HG03039 (cell line): ENCODE results near the gene DEPDC7.
"Not testable (repeated sequence)": the region's sequence is repeated elsewhere in the genome, so short reads cannot be mapped to it uniquely, and the experiment has no call there.

ENCODE experiments used
- ATAC-seq: cut with Tn5 transposase; IDR thresholded peaks from one replicate; pipeline ENCODE4 v1.9.1; 2021; ENCODE audit warnings: mild to moderate bottlenecking, moderate library complexity; ENCODE audit not compliant: unreplicated experiment

DEPDC7 gene

GRCh38 chr11:33015621-33016551 lies at the start of gene DEPDC7:
TSS of gene DEPDC7 (plus strand) at chr11:33015878. CDS start at chr11:33015956, 78 bp downstream.
- peak; percentile 84 for ATAC-seq

GRCh38 chr11:32968541-32968940 lies 47.1 kb upstream of the DEPDC7 start:
- ATAC-seq, result no peak

GRCh38 chr11:32972233-32972632 lies 43.4 kb upstream of the DEPDC7 start:
- ATAC-seq, result not testable (repeated sequence)

DNA sequence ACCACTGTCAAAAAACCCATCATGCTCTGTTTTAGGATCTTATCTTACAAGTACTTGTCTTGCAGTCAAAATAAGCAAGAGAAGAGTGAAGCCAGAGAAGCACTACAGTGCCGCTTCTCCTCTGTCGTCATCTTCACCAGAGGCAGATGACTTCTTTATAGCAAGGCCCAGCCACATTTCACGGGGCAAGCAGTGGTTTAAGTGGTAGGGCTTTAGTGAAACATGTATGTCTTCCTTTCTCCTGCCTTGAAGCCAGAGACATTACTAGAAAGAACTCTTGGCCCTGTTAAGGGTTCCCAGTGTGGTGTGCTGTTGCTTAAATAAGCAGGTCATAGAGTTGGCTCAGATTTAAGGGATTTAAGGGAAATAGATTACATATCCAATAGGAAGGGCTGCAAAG lies 42.9 kb upstream of the DEPDC7 start:
- no peak for ATAC-seq

DNA sequence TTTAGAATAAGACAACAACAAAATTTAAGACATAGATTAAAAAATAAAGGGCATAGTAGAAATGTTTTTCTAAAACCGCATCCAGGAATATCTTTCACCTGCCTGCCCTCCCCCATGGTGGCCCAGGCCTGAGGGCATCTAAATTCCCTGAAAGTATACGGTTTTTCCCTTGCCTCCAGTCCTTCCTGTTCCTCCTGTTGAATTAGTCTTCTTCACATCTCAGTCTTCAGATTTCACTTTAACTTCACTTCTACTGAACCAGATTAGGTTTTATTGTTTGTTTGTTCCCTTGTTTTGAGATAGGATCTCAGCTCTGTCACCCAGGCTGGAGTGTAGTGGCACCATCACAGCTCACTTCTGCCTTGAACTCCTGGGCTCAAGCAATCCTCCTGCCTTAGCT lies 33.1 kb upstream of the DEPDC7 start:
- ATAC-seq, result no peak

GRCh38 chr11:32983506-32983905 lies 32.2 kb upstream of the DEPDC7 start:
- ATAC-seq, result no peak

- no peak for ATAC-seq
These were observed 30.1 kb upstream of the DEPDC7 start for GRCh38 chr11:32985600-32985999.

DNA sequence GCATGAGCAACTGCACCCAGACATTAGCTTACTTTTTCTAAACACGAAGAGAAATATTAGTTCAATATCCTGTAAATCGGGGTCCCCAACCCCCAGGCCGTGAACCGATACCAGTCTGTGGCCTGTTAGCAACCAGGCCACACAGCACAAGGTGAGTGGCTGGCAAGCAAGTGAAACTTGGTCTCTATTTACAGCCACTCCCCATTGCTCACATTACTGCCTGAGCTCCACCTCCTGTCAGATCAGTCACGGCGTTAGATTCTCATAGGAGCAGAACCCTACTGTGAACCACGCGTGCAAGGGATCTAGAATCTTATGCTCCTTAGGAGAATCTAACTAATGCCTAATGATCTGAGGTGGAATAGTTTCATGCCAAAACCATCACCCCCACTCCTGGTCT lies 27.8 kb upstream of the DEPDC7 start:
- ATAC-seq, result no peak

DNA sequence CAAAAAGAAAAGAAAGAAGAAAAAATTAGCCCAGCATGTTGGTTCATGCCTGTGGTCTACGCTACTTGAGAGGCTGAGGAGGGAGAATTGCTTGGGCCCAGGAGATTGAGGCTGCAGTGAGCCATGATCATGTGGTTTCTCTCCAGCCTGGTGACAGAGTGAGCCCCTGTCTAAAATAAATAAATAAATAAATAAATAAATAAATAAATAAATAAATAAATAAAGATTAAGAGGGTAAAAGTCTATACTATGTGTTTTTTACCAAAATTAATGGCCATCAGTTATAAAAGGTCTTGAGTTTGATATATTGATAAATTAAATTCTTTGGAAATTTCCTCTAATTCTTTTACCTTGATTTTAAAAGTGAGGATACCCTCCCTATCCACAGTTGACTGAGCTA lies 25.2 kb upstream of the DEPDC7 start:
- no peak for ATAC-seq

DNA sequence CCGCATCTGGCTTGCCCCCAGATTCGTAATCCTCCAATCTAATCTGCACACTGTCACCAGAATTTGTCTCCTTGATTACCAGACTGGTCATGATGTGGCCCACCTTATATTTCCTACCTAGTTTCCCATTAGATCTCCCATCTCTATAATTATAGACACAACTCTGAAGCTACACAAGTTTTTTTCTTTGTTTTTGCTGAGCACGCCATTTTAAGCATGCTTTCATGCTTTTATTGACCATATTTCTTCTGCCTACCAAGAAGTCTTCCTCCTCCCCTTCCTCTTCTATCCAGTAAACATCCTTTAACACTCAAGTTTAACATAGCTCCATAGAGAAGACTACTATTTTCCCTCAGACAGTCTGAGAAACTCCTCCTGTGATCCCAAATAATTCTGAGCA lies 24.3 kb upstream of the DEPDC7 start:
- no peak for ATAC-seq

DNA sequence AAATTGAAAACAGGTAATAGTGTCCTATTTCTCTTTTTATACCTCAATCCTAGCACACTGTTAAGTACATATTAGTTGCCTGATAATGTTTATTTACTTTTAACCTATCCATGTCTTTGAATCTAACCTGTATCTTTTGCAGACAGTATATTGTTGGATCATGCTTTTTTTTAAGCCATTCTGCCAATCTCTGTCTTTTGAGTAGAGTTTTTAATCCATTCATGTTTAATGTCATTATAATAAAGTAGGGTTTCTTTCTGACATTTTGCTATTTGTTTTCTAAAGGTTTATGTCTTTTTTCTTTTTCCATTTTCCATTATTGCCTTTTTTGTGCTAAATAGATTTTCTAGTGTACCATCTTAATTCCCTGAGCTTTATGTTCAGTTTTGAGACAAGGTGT lies 23.8 kb upstream of the DEPDC7 start:
- ATAC-seq, result no peak

GRCh38 chr11:33000181-33000580 lies 15.5 kb upstream of the DEPDC7 start:
- ATAC-seq, result no peak

DNA sequence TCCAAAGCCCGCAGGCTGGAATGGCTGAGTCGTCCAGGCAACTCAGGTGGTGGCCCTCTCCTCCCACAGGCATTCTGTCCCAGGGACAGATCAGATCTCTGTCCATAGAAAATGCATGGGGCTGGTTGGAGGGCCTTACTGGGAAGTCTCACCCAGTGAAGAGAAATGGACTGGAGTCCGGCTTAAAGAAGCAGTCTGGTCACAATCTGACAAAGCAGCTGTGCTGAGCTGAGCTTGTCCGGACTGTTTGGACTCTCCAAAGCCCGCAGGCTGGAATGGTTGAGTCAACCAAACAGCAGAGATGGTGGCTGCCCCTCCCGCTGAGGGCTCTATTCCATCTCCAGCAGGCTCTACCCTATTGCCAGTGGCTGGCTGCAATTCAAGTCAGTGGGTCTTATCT lies 14.4 kb upstream of the DEPDC7 start:
- ATAC-seq, result no peak

GRCh38 chr11:33001751-33002542 lies 13.7 kb upstream of the DEPDC7 start:
- ATAC-seq, result no peak

- ATAC-seq, result no peak
These were observed 10.5 kb upstream of the DEPDC7 start for GRCh38 chr11:33005175-33005574.

DNA sequence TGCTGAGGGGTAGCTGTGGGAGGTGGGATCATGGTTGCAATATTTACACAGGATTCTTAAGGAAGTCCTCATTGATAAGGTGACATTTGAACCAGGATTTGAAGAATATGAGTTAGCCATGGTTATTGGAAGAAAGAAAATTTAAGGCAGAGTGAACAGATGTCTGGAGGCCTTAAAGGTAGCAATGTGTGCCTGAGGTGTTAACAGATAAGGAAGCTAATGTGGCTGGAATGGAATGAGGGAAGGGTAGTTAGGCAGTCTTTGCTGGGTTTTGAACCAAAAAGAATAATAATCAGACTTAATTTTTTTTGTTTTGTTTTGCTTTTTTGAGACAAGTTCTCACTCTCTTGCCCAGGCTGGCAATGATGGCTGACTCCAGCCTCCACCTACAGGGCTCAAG lies 9.7 kb upstream of the DEPDC7 start:
- ATAC-seq, result no peak

GRCh38 chr11:33013755-33014154 lies 1.9 kb upstream of the DEPDC7 start:
- no peak for ATAC-seq

DNA sequence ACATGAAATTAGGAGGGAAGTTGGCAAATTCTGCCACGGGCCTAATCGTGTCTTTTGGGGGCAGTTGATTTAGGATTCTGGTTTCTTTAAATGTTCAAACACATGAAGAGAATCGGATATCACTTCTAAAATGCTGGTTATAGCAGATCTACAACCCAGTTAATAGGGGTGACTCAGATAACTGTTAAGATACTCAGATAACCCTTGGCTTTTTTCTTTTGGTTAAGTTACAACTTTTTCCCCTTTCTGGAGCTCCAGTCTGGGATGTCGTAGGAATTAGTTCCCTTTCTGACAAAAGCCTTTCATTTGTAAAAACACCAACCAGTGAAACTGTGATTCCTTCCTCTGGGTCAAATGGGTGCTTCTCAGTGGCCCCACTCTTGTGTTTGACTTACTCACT lies 976 bp downstream of the DEPDC7 start:
- no peak for ATAC-seq

GRCh38 chr11:33017478-33017877 lies 1.8 kb downstream of the DEPDC7 start:
- no peak for ATAC-seq

DNA sequence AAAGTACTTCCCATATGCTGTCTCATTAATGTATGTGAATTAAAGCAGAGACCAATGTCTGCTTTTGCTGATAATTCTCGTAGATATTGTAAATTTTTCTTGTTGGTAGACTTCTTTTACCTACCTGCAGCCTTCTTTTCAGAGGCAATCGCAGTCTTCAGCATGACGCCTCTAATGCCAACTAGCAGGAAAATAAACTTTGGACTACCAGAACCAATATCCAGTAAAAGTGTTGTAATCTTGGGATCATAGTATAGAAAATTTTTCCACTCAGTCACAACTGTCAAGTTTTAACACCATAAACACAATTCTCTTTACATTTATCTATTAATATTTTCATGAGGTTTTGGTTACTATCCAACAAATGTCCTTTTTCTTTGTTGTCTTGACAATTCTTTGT lies 2.3 kb downstream of the DEPDC7 start:
- ATAC-seq, result no peak

- ATAC-seq, result no peak
These were observed 3.2 kb downstream of the DEPDC7 start for GRCh38 chr11:33018840-33019239.

DNA sequence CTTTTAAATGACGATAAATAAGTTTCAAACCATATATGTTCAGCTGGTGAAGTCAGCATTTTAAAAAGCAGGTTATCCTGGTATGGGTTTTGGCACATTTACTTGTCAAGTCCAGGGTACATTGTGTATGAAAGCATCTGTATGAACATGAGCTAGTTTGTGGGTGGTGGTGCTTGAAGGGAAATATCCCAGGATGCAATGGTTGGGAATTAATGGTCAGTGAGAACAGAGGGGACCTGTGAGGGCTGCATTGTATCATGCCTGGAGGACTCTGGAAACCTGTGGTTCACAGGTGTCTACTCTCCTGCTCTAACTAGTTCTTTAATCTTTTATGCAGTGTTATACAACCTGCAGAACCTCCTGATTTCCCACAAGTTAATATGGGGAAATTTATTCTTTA lies 5.8 kb downstream of the DEPDC7 start:
- no peak for ATAC-seq
